CD8-positive, alpha-beta memory T cell (primary cell): Measurements from ENCODE around the gene CNNM3. TPM values are rescaled to one million over a fixed set of nuclear protein-coding genes. Genes with fewer than 3 reads are reported as not detected.

ENCODE experiments used
- CTCF ChIA-PET: fragments of 350-600 bp; sonication (Branson Sonifier 250); formaldehyde crosslinking; loops from one replicate; lab custom pipeline; 2021; ENCODE audit warnings: antibody characterized with exemption; lab: Charles Lee
- POLR2A ChIA-PET: fragments of 350-600 bp; sonication (Branson Sonifier 250); formaldehyde crosslinking; loops from one replicate; lab custom pipeline; 2021; ENCODE audit warnings: antibody characterized with exemption; lab: Charles Lee
- DNase-seq, 5 donors: peaks; one replicate each; pipeline versions ENCODE4 v3.0.0 to v3.0.0-alpha.2; 2020 to 2022; ENCODE audit warnings: mixed read lengths in 1 of 5
- H3K27ac ChIP-seq: one replicate; pipeline ENCODE4 v1.7.0; 2013; ENCODE audit warnings: low read depth, mild to moderate bottlenecking, low read length, moderate library complexity
- H3K27me3 ChIP-seq: 2 replicates; pipeline ENCODE4 v1.7.0; 2013; ENCODE audit warnings: low read length, mild to moderate bottlenecking; ENCODE audit not compliant: insufficient read depth, poor library complexity, severe bottlenecking
- H3K36me3 ChIP-seq: 2 replicates; pipeline ENCODE4 v1.7.0; 2013; ENCODE audit warnings: mild to moderate bottlenecking, low read length, moderate library complexity; ENCODE audit not compliant: insufficient read depth
- H3K4me1 ChIP-seq: 2 replicates; pipeline ENCODE4 v1.7.0; 2013; ENCODE audit warnings: mild to moderate bottlenecking, low read length, moderate library complexity; ENCODE audit not compliant: insufficient read depth
- H3K4me3 ChIP-seq: 2 replicates; pipeline ENCODE4 v1.7.0; 2013; ENCODE audit warnings: mild to moderate bottlenecking, low read length
- H3K9me3 ChIP-seq: 2 replicates; pipeline ENCODE4 v1.7.0; 2013; ENCODE audit warnings: mild to moderate bottlenecking, low read length
- H3K27ac Mint-ChIP-seq, 8 donors: one replicate each; pipeline ENCODE4 v1.8.0; 2020 to 2021; ENCODE audit warnings: mixed read lengths in 8 of 8, mild to moderate bottlenecking in 6 of 8, inconsistent platforms in 3 of 8, moderate library complexity in 3 of 8
- H3K27me3 Mint-ChIP-seq, 2 donors: one replicate each; pipeline ENCODE4 v1.8.0; 2020 to 2021; ENCODE audit warnings: mixed read lengths in 2 of 2, mild to moderate bottlenecking in 1 of 2, moderate library complexity in 1 of 2
- H3K36me3 Mint-ChIP-seq, 3 donors: one replicate each; pipeline ENCODE4 v1.8.0; 2020 to 2021; ENCODE audit warnings: mixed read lengths in 3 of 3, inconsistent platforms in 1 of 3, mild to moderate bottlenecking in 1 of 3
- H3K4me1 Mint-ChIP-seq, 3 donors: one replicate each; pipeline ENCODE4 v1.8.0; 2020 to 2021; ENCODE audit warnings: mixed read lengths in 3 of 3, inconsistent platforms in 1 of 3, mild to moderate bottlenecking in 1 of 3
- H3K4me3 Mint-ChIP-seq, 7 donors: one replicate each; pipeline ENCODE4 v1.8.0; 2020 to 2021; ENCODE audit warnings: mixed read lengths in 7 of 7, mild to moderate bottlenecking in 6 of 7, moderate library complexity in 4 of 7, inconsistent platforms in 2 of 7
- H3K9me3 Mint-ChIP-seq, 5 donors: one replicate each; pipeline ENCODE4 v1.8.0; 2020 to 2022; ENCODE audit warnings: mixed read lengths in 5 of 5, mild to moderate bottlenecking in 3 of 5, moderate library complexity in 2 of 5, inconsistent platforms in 1 of 5
- polyA plus RNA-seq: library from polyadenylated mRNA; unstranded; fragments of 300-500 nt; fragmentation: Illumina TruSeq; gene quantifications from one replicate; pipeline ENCODE4 v1.2.3, GENCODE V29; 2021
- total RNA-seq, 2 experiments: library from RNA; stranded (reverse); gene quantifications; one replicate each; pipeline ENCODE4 v1.2.3, GENCODE V29; 2021

The CNNM3 gene
- total and polyA plus RNA-seq, 3 experiments from 2014 or later, result 13.0 to 36.6 (median 32.6) TPM

DNA sequence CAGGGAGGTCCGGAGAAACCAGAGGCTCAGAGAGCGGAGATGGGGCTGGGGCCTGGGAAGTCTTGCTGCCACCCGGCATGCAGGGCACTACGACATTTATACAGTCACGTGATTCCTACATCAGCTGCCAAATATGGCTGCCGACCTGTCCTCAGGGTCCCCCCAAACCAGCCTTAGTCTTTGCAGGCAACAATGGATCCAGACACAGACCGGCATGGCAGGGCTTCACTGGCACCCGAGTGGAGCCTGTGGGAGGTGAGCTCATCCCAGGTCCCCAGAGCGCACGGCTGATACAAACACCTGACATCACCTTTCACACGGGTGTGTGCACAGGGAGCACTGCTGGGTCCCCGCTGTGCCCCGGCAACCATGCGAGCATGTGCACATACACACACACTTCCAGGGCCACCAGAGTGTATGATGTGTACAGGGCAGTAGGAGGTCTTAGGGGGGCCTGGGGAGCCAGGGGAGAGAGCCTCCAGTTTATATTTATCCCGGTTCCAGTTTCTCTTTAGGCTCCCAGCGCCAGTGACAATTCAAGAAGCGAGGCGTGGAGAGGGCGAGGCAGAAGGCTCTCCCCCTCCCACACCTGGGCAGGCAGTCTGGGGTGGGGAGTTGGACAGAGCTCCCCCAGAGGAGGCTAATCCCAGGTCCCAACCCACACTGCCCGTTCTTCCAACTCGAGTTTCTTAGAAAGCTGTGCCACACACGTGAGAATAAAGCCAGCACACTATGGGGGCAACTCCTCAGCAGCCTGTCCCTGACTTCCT lies 51.1 kb downstream of the CNNM3 start:
- H3K27ac Mint-ChIP-seq, result peak overlapping the region; percentile 65 to 92 (median 82)

DNA sequence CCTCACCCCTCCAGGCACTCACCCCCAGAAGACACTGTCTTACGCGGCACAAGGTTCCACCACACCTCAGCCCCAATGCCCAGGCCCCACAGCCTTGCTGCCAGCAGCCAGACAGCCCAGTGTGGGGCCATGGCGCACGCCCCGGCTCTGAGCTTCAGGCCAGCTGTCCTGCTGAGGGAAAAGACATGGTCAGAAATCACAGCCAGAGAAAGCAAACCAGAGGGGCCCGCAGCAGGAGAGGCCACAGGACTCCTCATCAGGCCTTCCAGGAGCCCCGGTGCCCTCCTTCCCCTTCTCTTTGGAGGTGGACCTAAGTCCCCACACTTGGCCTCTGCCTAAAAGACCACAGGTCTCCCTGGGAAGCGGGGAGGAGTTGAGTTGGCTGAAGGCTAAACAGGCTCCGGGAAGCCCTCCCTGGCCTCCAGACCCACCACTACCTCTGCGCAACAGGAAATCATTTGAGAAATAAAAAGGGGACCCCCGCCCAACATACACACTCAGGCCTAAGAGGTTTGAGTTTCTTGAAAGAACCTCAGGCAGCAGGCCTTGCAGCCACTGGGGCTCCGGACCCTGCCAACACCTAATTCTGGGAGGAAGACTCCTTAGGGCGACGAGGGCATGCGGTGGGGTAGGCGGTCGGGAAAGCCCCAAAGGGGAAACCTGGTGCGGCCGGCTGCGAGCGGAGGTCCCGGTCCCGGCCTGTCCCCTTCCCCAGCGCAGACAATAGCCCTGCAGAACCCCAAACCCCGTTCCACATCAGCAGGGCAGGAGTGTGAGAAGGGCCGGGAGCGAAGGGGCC lies 51.9 kb downstream of the CNNM3 start:
- H3K27ac ChIP-seq, result peak overlapping the region; percentile 77
- POLR2A ChIA-PET, result interaction anchor here (0.6 to 1.7 kb wide), 11 partner anchors 10 to 95 kb away, joined by 3 to 11 read pairs (median 5); partner anchors contain the start of genes ANKRD39 and CNNM3
- peaks cover 31 to 55% (median 41%) of the 10 kb centered on the region in 3 donors for H3K4me1 Mint-ChIP-seq

More for the DNA sequence above, 51.1 kb downstream of the CNNM3 start:
- Histone ChIP-seq H3K36me3 (peaks cover 17% of the 10 kb centered on the region), H3K4me1 (peaks cover 24% of the 10 kb centered on the region), H3K9me3 (no peaks in the 10 kb centered on the region), H3K4me3 (peak overlapping the region; percentile 63), H3K27ac (peak overlapping the region; percentile 77), H3K27me3 (no peaks in the 10 kb centered on the region)
- Mint-ChIP-seq H3K9me3 (no peaks in the 10 kb centered on the region), H3K36me3 (peaks cover 0 to 60% (median 6%) of the 10 kb centered on the region in 3 donors), H3K27me3 (no peaks in the 10 kb centered on the region), H3K4me1 (peaks cover 31 to 49% (median 34%) of the 10 kb centered on the region in 3 donors), H3K4me3 (peak overlapping the region; percentile 80 to 95 (median 88))
- ChIA-PET POLR2A (interaction anchor here (0.5 to 1.1 kb wide), 3 partner anchors 9 to 95 kb away, joined by 3 to 12 read pairs (median 4); partner anchors contain the start of gene ANKRD39), CTCF (interaction anchor here (1.2 to 14.3 kb wide), 4 partner anchors 10 to 95 kb away, joined by 4 to 358 read pairs (median 52); partner anchors contain the start of gene ANKRD39)
- no peak for DNase-seq

DNA sequence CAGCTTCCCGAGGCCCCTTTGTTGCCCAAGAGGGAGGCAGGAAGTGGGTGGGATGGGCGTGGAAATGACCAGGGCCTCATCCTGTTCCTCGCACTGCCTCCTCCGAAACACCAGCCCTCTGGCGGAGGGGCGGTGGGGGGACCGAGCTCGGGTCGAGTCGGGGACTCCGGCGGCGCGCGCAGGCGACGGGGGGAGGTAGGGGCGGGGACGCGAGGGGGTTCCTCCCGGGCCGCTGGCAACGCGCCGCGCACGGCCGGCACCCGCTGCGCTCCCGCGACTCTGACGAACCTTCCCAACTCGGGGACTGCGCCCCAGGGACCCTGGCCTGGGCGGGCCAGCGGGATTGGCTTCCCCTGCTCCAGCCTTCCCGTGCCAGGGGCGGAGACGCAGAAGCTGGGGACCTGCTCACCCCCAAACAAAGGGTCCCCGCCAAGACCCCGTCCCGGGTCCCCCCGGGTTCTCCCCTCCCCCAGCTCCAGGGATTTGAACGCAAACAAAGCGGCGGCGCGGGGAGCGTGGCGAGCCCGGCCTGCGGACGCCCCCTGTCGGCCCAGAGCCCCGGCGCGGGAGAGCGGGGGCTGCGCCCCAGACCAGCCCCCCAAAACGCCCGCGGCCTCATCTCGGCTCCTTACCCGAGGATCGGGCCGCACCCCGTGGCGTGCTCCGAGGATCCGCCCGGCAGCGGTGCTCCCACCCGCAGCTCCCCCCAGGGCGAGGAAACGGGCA lies 52.6 kb downstream of the CNNM3 start:
- Mint-ChIP-seq H3K36me3 (peaks cover 0 to 47% (median 2%) of the 10 kb centered on the region in 3 donors), H3K9me3 (no peaks in the 10 kb centered on the region), H3K27ac (peak overlapping the region in 7 of 8 donors; percentile 63 to 98 (median 86)), H3K4me3 (peak overlapping the region; percentile 80 to 95 (median 88)), H3K4me1 (peaks cover 29 to 57% (median 46%) of the 10 kb centered on the region in 3 donors), H3K27me3 (no peaks in the 10 kb centered on the region)
- peaks cover 27% of the 10 kb centered on the region for H3K4me1 ChIP-seq
- peak; percentile 45 to 79 (median 61) for DNase-seq
- POLR2A ChIA-PET, result interaction anchor here (0.6 to 1.7 kb wide), 10 partner anchors 11 to 94 kb away, joined by 3 to 11 read pairs (median 5); partner anchors contain the start of genes ANKRD39 and CNNM3
- H3K27ac ChIP-seq, result peak overlapping the region; percentile 77
- H3K27me3 ChIP-seq, result no peaks in the 10 kb centered on the region
- H3K9me3 ChIP-seq, result no peaks in the 10 kb centered on the region
- CTCF ChIA-PET, result interaction anchor here (0.6 to 14.3 kb wide), 9 partner anchors 9 to 93 kb away, joined by 3 to 358 read pairs (median 4); partner anchors contain the start of gene ANKRD39
- H3K4me3 ChIP-seq, result peak overlapping the region; percentile 63
- H3K36me3 ChIP-seq, result peaks cover 12% of the 10 kb centered on the region

More for the DNA sequence above, 51.9 kb downstream of the CNNM3 start:
- Histone ChIP-seq H3K27me3 (no peaks in the 10 kb centered on the region), H3K4me3 (peak overlapping the region; percentile 63), H3K36me3 (peaks cover 17% of the 10 kb centered on the region), H3K9me3 (no peaks in the 10 kb centered on the region), H3K4me1 (peaks cover 24% of the 10 kb centered on the region)
- Mint-ChIP-seq H3K36me3 (peaks cover 0 to 55% (median 5%) of the 10 kb centered on the region in 3 donors), H3K27me3 (no peaks in the 10 kb centered on the region), H3K27ac (peak overlapping the region; percentile 63 to 98 (median 84)), H3K9me3 (no peaks in the 10 kb centered on the region), H3K4me3 (peak overlapping the region; percentile 80 to 95 (median 88))
- DNase-seq, result peak in 1 of 5 donors; percentile 26
- CTCF ChIA-PET, result interaction anchor here (0.6 to 14.3 kb wide), 10 partner anchors 10 to 94 kb away, joined by 3 to 358 read pairs (median 4); partner anchors contain the start of gene ANKRD39

DNA sequence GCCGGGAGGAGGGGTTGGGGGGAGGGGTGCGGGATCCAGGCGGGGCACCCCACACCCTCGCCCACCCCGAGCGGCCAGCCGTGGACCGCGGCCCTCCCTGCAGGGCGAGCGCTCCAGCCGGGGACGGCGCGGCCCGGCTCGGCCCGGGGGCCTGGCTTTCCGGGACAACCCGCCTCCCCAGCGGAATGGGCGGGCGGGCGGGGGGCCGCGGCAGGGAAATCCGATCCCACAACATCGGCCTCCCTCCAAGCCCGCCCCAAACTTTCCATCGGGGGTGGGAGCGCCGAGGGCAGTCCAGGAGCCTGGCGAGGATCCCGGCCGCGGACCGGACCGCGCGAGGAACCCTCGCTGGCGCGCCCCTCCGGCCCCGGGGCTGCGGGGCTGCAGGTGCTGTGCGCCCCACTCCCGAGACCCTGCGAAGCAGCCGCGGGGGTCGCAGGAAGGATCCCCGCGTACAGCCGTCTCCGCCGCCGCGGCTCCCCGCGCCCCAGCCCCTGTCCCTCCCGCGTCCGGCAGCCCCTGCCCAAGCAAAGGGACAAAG lies 53.3 kb downstream of the CNNM3 start:
- Histone ChIP-seq H3K27me3 (no peaks in the 10 kb centered on the region), H3K9me3 (no peaks in the 10 kb centered on the region), H3K36me3 (peaks cover 12% of the 10 kb centered on the region), H3K4me3 (peak overlapping the region; percentile 63), H3K4me1 (peaks cover 33% of the 10 kb centered on the region), H3K27ac (peak overlapping the region; percentile 77)
- ChIA-PET POLR2A (interaction anchor here (0.8 to 1.7 kb wide), 7 partner anchors 12 to 93 kb away, joined by 3 to 11 read pairs (median 5); partner anchors contain the start of genes ANKRD39 and CNNM3), CTCF (interaction anchor here (0.9 to 14.3 kb wide), 6 partner anchors 12 to 93 kb away, joined by 3 to 358 read pairs (median 10); partner anchors contain the start of gene ANKRD39)
- DNase-seq, result no peak
- H3K4me3 Mint-ChIP-seq, result peak overlapping the region in 5 of 7 donors; percentile 51 to 97 (median 91)
- no peaks in the 10 kb centered on the region for H3K9me3 Mint-ChIP-seq
- peaks cover 34 to 64% (median 49%) of the 10 kb centered on the region in 3 donors for H3K4me1 Mint-ChIP-seq
- H3K27me3 Mint-ChIP-seq, result no peaks in the 10 kb centered on the region
- peaks cover 0 to 41% (median 2%) of the 10 kb centered on the region in 3 donors for H3K36me3 Mint-ChIP-seq
- no peak overlapping the region for H3K27ac Mint-ChIP-seq

DNA sequence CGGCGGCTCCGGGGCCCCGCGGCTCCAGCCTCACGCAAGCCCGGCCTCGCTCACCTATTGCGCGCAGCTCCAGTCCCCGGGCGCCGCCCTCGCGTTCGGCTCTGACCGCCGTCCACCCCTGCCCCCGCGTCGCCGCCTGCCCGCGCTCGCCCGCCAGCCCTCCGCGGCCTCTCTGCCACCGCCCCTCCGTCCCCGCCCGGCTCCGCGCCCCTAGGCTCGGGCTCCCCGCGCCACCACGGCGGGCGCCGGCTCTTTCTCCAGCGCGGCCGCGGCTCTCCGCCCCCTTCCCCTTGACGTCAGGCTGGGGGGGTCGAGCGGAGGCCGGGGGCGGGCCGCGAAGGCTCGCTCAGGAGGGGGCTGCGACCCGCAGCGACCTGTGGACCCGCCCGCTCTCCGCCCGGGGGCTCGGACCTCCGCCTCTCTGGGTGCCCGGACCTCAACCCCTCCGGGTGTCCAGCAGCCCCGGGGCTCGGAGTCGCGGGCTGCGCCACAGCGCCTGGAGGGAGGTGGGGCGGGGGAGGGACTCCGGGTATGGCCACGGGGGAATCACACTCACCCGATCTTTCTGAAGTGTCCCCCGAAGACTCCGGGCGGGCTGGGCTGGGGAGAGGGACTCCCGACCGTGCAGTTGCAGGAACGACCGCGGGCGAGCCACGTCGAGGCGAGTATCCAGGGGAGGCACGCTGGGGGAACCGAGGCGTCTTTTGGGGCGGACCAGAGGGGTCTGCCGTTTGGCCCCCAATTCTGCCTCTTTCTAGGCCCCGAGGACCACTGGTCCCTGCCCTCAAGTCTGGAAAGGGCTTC lies 54.0 kb downstream of the CNNM3 start, which contains the start of gene SEMA4C:
SEMA4C (minus strand) TSS at position 259 of the 804 bp plus-strand sequence. CDS start 2,194 bp downstream, outside the sequence.
- peaks cover 40% of the 10 kb centered on the region for H3K4me1 ChIP-seq
- CTCF ChIA-PET, result interaction anchor here (0.8 to 6.6 kb wide), 7 partner anchors 9 to 106 kb away, joined by 3 to 88 read pairs (median 4); partner anchors contain the start of gene ANKRD39
- Mint-ChIP-seq H3K27me3 (no peaks in the 10 kb centered on the region), H3K4me1 (peaks cover 34 to 70% (median 52%) of the 10 kb centered on the region in 3 donors), H3K27ac (peak within 1 kb of the TSS; percentile 85 to 97 (median 94)), H3K36me3 (peaks cover 0 to 36% (median 2%) of the 10 kb centered on the region in 3 donors), H3K9me3 (no peaks in the 10 kb centered on the region), H3K4me3 (peak within 1 kb of the TSS; percentile 90 to 97 (median 92))
- peak within 1 kb of the TSS; percentile 63 for H3K4me3 ChIP-seq
- peaks cover 10% of the 10 kb centered on the region for H3K36me3 ChIP-seq
- peak; percentile 48 to 76 (median 67) for DNase-seq
- peak within 1 kb of the TSS; percentile 77 for H3K27ac ChIP-seq
- H3K27me3 ChIP-seq, result no peaks in the 10 kb centered on the region
- POLR2A ChIA-PET, result interaction anchor here (1.4 to 1.7 kb wide), 2 partner anchors 12 to 42 kb away, joined by 5 to 11 read pairs; partner anchors contain the start of gene ANKRD39
- H3K9me3 ChIP-seq, result no peaks in the 10 kb centered on the region

DNA sequence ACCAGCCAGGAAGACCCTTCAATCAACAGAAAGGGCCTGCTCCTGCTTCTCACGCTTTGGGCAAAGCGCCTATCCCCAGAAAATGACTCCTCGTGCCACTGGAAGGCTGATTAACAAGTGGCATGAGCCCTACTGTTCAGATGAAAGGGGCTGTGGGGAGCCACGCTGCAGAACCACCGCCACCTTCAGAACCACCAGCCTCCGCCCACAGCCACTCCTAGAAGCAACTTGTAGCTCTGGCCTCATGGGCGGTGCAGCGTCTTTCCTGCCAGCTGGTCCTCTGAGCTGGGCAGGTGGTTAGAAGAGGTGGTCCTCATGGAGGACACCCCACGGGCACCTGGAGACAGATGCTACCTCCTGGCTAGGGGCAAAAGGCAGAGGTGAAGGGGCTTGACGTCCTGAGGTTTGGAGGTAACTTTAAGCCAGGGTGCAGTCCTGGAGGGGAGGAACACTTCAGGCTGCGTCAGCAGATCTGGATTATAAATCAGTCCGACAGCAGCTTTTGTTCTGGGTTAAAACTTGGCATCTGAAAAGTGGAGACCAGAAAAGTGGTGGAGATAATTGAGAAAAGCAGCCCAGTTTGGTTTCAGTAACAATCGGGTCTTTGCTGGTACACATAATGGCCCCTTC lies 54.7 kb downstream of the CNNM3 start:
- Histone ChIP-seq H3K4me1 (peaks cover 41% of the 10 kb centered on the region), H3K27me3 (no peaks in the 10 kb centered on the region), H3K36me3 (peaks cover 4% of the 10 kb centered on the region), H3K27ac (peak overlapping the region; percentile 77), H3K4me3 (peak overlapping the region; percentile 55), H3K9me3 (no peaks in the 10 kb centered on the region)
- CTCF ChIA-PET, result interaction anchor here (0.6 to 6.6 kb wide), 10 partner anchors 10 to 241 kb away, joined by 3 to 88 read pairs (median 4); partner anchors contain the start of gene ANKRD39
- peak overlapping the region; percentile 85 to 97 (median 94) for H3K27ac Mint-ChIP-seq
- no peaks in the 10 kb centered on the region for H3K27me3 Mint-ChIP-seq
- peak overlapping the region; percentile 90 to 97 (median 92) for H3K4me3 Mint-ChIP-seq
- H3K9me3 Mint-ChIP-seq, result no peaks in the 10 kb centered on the region
- POLR2A ChIA-PET, result interaction anchor here (1.4 kb wide), 1 partner anchor 41 kb away, joined by 5 read pairs; no protein-coding TSS in a partner anchor
- peak; percentile 56 to 83 (median 78) for DNase-seq
- H3K36me3 Mint-ChIP-seq, result peaks cover 0 to 29% (median 0%) of the 10 kb centered on the region in 3 donors
- H3K4me1 Mint-ChIP-seq, result peaks cover 36 to 71% (median 49%) of the 10 kb centered on the region in 3 donors
